GM23338 (cell line): Measurements from ENCODE around the gene HSPA2. TPM values are rescaled to one million over a fixed set of nuclear protein-coding genes. Genes with fewer than 3 reads are reported as not detected.

Source experiments
- ATAC-seq: fragments of 200-7000 bp; cut with Tn5 transposase; 3 replicates; pipeline ENCODE4 v1.9.1; 2020
- DNase-seq: peaks from one replicate; pipeline ENCODE4 v3.0.0-alpha.2; 2015; ENCODE audit warnings: low spot score
- H2AFZ ChIP-seq: fragments of 200-600 bp; sonication (generic); 2 replicates; pipeline ENCODE4 v1.8.0; 2016; ENCODE audit warnings: antibody characterized with exemption, mild to moderate bottlenecking, moderate library complexity
- H3F3A ChIP-seq: fragments of 200-600 bp; sonication (generic); replicated peaks from 2 replicates; pipeline ENCODE4 v1.8.0; 2017; ENCODE audit warnings: antibody characterized with exemption, mixed run types, low read depth
- H3K27ac ChIP-seq: fragments of 200-600 bp; sonication (generic); 2 replicates; pipeline ENCODE4 v1.6.1; 2016; ENCODE audit warnings: low read depth
- H3K27me3 ChIP-seq: fragments of 200-600 bp; sonication (generic); 2 replicates; pipeline ENCODE4 v1.8.0; 2016; ENCODE audit warnings: mild to moderate bottlenecking, mixed run types, moderate library complexity; ENCODE audit not compliant: insufficient read depth
- H3K36me3 ChIP-seq: fragments of 200-600 bp; sonication (generic); 2 replicates; pipeline ENCODE4 v1.8.0; 2016; ENCODE audit warnings: mild to moderate bottlenecking; ENCODE audit not compliant: insufficient read depth
- H3K4me1 ChIP-seq: fragments of 200-600 bp; sonication (generic); 2 replicates; pipeline ENCODE4 v1.8.0; 2016; ENCODE audit warnings: mild to moderate bottlenecking, moderate library complexity; ENCODE audit not compliant: insufficient read depth
- H3K4me2 ChIP-seq: fragments of 200-600 bp; sonication (generic); 2 replicates; pipeline ENCODE4 v1.7.1; 2017; ENCODE audit warnings: mixed run types
- H3K4me3 ChIP-seq: fragments of 200-600 bp; sonication (generic); 2 replicates; pipeline ENCODE4 v1.6.1; 2016; ENCODE audit warnings: mixed run types
- H3K79me2 ChIP-seq: fragments of 200-600 bp; sonication (generic); replicated peaks from 2 replicates; pipeline ENCODE4 v1.8.0; 2017; ENCODE audit warnings: mild to moderate bottlenecking; ENCODE audit not compliant: insufficient read depth
- H3K9me2 ChIP-seq: fragments of 200-600 bp; sonication (generic); 2 replicates; pipeline ENCODE4 v1.8.0; 2017; ENCODE audit not compliant: insufficient read depth
- H4K20me1 ChIP-seq: fragments of 200-600 bp; sonication (generic); replicated peaks from 2 replicates; pipeline ENCODE4 v1.8.0; 2017; ENCODE audit warnings: mild to moderate bottlenecking; ENCODE audit not compliant: insufficient read depth
- H3K27ac Mint-ChIP-seq: 2 replicates; pipeline ENCODE4 v1.8.0; 2020; ENCODE audit warnings: inconsistent platforms, mild to moderate bottlenecking, moderate library complexity, mixed read lengths
- H3K27me3 Mint-ChIP-seq: 3 replicates; pipeline ENCODE4 v1.8.0; 2022; ENCODE audit warnings: low read depth, mild to moderate bottlenecking, moderate library complexity, mixed read lengths, inconsistent platforms; ENCODE audit not compliant: insufficient read depth, poor library complexity
- H3K36me3 Mint-ChIP-seq: 3 replicates; pipeline ENCODE4 v1.8.0; 2021; ENCODE audit warnings: low read depth, mild to moderate bottlenecking, inconsistent platforms, moderate library complexity, mixed read lengths
- H3K4me1 Mint-ChIP-seq: 3 replicates; pipeline ENCODE4 v1.8.0; 2020; ENCODE audit warnings: mild to moderate bottlenecking, inconsistent platforms, mixed read lengths
- H3K4me3 Mint-ChIP-seq: 3 replicates; pipeline ENCODE4 v1.8.0; 2021; ENCODE audit warnings: moderate library complexity, mild to moderate bottlenecking, inconsistent platforms, mixed read lengths
- H3K9me3 Mint-ChIP-seq: 3 replicates; pipeline ENCODE4 v1.8.0; 2020; ENCODE audit warnings: moderate library complexity, mild to moderate bottlenecking, inconsistent platforms, mixed read lengths
- EZH2 ChIP-seq: fragments of 200-600 bp; sonication (generic); IDR thresholded peaks from one replicate; pipeline ENCODE4 v1.8.0; 2017; ENCODE audit warnings: antibody characterized with exemption, mild to moderate bottlenecking, low read depth; ENCODE audit not compliant: unreplicated experiment
- EZH2phosphoT487 ChIP-seq: fragments of 200-600 bp; sonication (generic); IDR thresholded peaks from one replicate; pipeline ENCODE4 v1.8.1; 2018; ENCODE audit warnings: antibody characterized with exemption; ENCODE audit not compliant: unreplicated experiment
- NANOG ChIP-seq: IDR thresholded peaks from 2 replicates; pipeline ENCODE4 v1.6.1; 2016; ENCODE audit warnings: antibody characterized with exemption, borderline replicate concordance
- POLR2AphosphoS5 ChIP-seq: IDR thresholded peaks from 2 replicates; pipeline ENCODE4 v1.6.1; 2016; ENCODE audit warnings: antibody characterized with exemption, low read depth
- REST ChIP-seq: IDR thresholded peaks from one replicate; pipeline ENCODE4 v1.6.1; 2018; ENCODE audit warnings: antibody characterized with exemption; ENCODE audit not compliant: unreplicated experiment
- ZNF114 ChIP-seq: fragments of 250-450 bp; sonication (Bioruptor Pico); IDR thresholded peaks from 2 replicates; pipeline ENCODE4 v1.5.0; 2020; ENCODE audit warnings: mild to moderate bottlenecking, moderate library complexity
- polyA plus RNA-seq: library from polyadenylated mRNA; unstranded; fragments of >200 nt; fragmentation: Nextera tagmentation; extraction: Ambion mirVana; gene quantifications from 2 replicates; pipeline ENCODE4 v1.2.1, GENCODE V29; 2016
- total RNA-seq: library from RNA; depleted of rRNA; stranded (reverse); fragments of >200 nt; shearing (Covaris generic); gene quantifications from 2 replicates; pipeline ENCODE4 v1.2.3, GENCODE V29; 2014
- TF ChIP-seq, protein P1 (sequence below), 2 experiments: fragments of 200-600 bp in 1 of 2; sonication (generic) in 1 of 2; conservative IDR thresholded peaks; 2 replicates each; pipeline versions ENCODE4 v1.5.1 to v1.6.1; 2016 to 2017; ENCODE audit warnings: antibody characterized with exemption in 2 of 2, low read depth in 2 of 2, mild to moderate bottlenecking in 2 of 2, moderate library complexity in 1 of 2

The HSPA2 gene
- total and polyA plus RNA-seq, 2 experiments from 2014 or later = 88.5 to 130 TPM

DNA sequence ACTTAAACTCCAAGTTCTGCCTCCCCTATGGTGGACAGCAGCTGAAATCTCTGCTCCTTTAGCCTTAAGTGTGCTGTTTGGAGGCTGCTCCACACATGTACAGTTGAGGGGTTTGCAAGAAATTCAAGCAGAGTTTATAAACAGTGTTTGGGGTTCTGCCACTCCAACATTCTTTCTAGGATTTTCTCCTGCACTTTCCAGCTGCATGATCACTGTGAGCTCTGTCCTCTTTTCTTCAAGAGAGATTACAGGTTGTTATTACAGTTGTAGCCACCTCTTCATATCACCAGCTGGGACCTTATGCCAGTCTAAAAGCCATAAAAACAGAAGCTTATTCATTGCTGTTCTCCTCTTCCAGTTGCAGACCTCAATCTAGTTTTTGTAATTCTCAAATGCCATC lies 45.3 kb upstream of the HSPA2 start:
- Mint-ChIP-seq H3K27me3 (peaks cover under 1% of the 10 kb centered on the region), H3K27ac (no peak overlapping the region)
- H3K79me2 ChIP-seq = peaks cover 39% of the 10 kb centered on the region

More for the DNA sequence above, 45.3 kb upstream of the HSPA2 start:
- Histone ChIP-seq H3F3A (no peaks in the 10 kb centered on the region), H3K27ac (0 out of 2 replicates have a peak overlapping the region, but pooled peaks have one; percentile 20), H3K9me2 (no peaks in the 10 kb centered on the region), H3K4me1 (no peaks in the 10 kb centered on the region), H2AFZ (no peak overlapping the region), H3K27me3 (no peaks in the 10 kb centered on the region), H3K4me2 (no peak overlapping the region), H3K4me3 (no peak overlapping the region), H3K36me3 (no peaks in the 10 kb centered on the region), H4K20me1 (peaks cover 4% of the 10 kb centered on the region; the same call in 1 of the 2 replicates)
- peaks cover 20% of the 10 kb centered on the region for H3K36me3 Mint-ChIP-seq
- H3K9me3 Mint-ChIP-seq = no peaks in the 10 kb centered on the region
- TF ChIP-seq ZNF114 (no peak), EZH2phosphoT487 (no peak), EZH2 (no peak), REST (no peak), POLR2AphosphoS5 (no peak), NANOG (no peak)
- TF ChIP-seq, protein P1, sequence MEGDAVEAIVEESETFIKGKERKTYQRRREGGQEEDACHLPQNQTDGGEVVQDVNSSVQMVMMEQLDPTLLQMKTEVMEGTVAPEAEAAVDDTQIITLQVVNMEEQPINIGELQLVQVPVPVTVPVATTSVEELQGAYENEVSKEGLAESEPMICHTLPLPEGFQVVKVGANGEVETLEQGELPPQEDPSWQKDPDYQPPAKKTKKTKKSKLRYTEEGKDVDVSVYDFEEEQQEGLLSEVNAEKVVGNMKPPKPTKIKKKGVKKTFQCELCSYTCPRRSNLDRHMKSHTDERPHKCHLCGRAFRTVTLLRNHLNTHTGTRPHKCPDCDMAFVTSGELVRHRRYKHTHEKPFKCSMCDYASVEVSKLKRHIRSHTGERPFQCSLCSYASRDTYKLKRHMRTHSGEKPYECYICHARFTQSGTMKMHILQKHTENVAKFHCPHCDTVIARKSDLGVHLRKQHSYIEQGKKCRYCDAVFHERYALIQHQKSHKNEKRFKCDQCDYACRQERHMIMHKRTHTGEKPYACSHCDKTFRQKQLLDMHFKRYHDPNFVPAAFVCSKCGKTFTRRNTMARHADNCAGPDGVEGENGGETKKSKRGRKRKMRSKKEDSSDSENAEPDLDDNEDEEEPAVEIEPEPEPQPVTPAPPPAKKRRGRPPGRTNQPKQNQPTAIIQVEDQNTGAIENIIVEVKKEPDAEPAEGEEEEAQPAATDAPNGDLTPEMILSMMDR (conservative IDR thresholded peaks at IDR 0.05; ENCODE audit: low read depth in 2 of 2) = no peak
- H3K4me3 Mint-ChIP-seq = no peak overlapping the region
- no peak for DNase-seq
- ATAC-seq = no peak
- no peaks in the 10 kb centered on the region; the same call in 2 of the 3 replicates for H3K4me1 Mint-ChIP-seq
